GM21390 (cell line): Measurements from ENCODE around the gene DPYSL4.

Experiments used
- ATAC-seq: cut with Tn5 transposase; IDR thresholded peaks from one replicate; pipeline ENCODE4 v1.9.1; 2021; ENCODE audit not compliant: unreplicated experiment

Gene DPYSL4

GRCh38 chr10:132176623-132177500 is 9.9 kb upstream of the DPYSL4 start:
- ATAC-seq, result no peak

- no peak for ATAC-seq
Observed at GRCh38 chr10:132178046-132178445, 8.7 kb upstream of the DPYSL4 start.

GRCh38 chr10:132178672-132179545 is 7.8 kb upstream of the DPYSL4 start:
- ATAC-seq, result no peak

- ATAC-seq, result no peak
Observed at GRCh38 chr10:132179551-132180392, 7.0 kb upstream of the DPYSL4 start.

GRCh38 chr10:132180736-132181135 is 6.0 kb upstream of the DPYSL4 start:
- ATAC-seq, result no peak

- no peak for ATAC-seq
Observed at GRCh38 chr10:132181691-132182425, 4.9 kb upstream of the DPYSL4 start.

GRCh38 chr10:132182591-132182990 is 4.2 kb upstream of the DPYSL4 start:
- no peak for ATAC-seq

GRCh38 chr10:132183046-132183445 is 3.7 kb upstream of the DPYSL4 start:
- ATAC-seq, result no peak

- no peak for ATAC-seq
Observed at GRCh38 chr10:132184816-132185593, 1.7 kb upstream of the DPYSL4 start.

- ATAC-seq, result no peak
Observed at GRCh38 chr10:132185601-132186487, 904 bp upstream of the DPYSL4 start.

- no peak for ATAC-seq
Observed at GRCh38 chr10:132187430-132188138, 836 bp downstream of the DPYSL4 start.

- ATAC-seq, result no peak
Observed at GRCh38 chr10:132188331-132188730, 1.6 kb downstream of the DPYSL4 start.

GRCh38 chr10:132189016-132189415 is 2.3 kb downstream of the DPYSL4 start:
- no peak for ATAC-seq

- ATAC-seq, result no peak
Observed at GRCh38 chr10:132189810-132190422, 3.2 kb downstream of the DPYSL4 start.

GRCh38 chr10:132192076-132192975 is 5.6 kb downstream of the DPYSL4 start:
- no peak for ATAC-seq

- ATAC-seq, result no peak
Observed at GRCh38 chr10:132192991-132193665, 6.4 kb downstream of the DPYSL4 start.
